Fibroblast of skin of left biceps (primary cell): ENCODE results near the gene NTM.

Experiments used
- DNase-seq, 2 experiments: peaks; one replicate each; pipeline ENCODE4 v3.0.0-alpha.2; 2013; ENCODE audit warnings: low read depth in 2 of 2

Gene NTM

GRCh38 chr11:131499199-131499598 lies 128.8 kb downstream of the NTM start:
- no peak for DNase-seq

- no peak for DNase-seq
Observed at GRCh38 chr11:131503017-131503416, 132.6 kb downstream of the NTM start.

- no peak for DNase-seq
Observed at GRCh38 chr11:131504199-131504949, 134.0 kb downstream of the NTM start.

- DNase-seq: no peak
Observed at GRCh38 chr11:131506348-131506747, 135.9 kb downstream of the NTM start.

- DNase-seq: no peak
Observed at GRCh38 chr11:131510662-131511061, 140.2 kb downstream of the NTM start.

GRCh38 chr11:131511794-131512193 lies 141.4 kb downstream of the NTM start:
- DNase-seq: no peak

GRCh38 chr11:131512228-131512627 lies 141.8 kb downstream of the NTM start:
- no peak for DNase-seq

- no peak for DNase-seq
Observed at GRCh38 chr11:131514062-131514461, 143.6 kb downstream of the NTM start.

GRCh38 chr11:131518305-131518838 lies 148.0 kb downstream of the NTM start:
- no peak for DNase-seq

- no peak for DNase-seq
Observed at GRCh38 chr11:131522851-131523250, 152.4 kb downstream of the NTM start.

- no peak for DNase-seq
Observed at GRCh38 chr11:131530407-131530806, 160.0 kb downstream of the NTM start.

- DNase-seq: peak; percentile 13 to 15
Observed at GRCh38 chr11:131533149-131533548, 162.7 kb downstream of the NTM start.

- DNase-seq: no peak
Observed at GRCh38 chr11:131533998-131534397, 163.6 kb downstream of the NTM start.

GRCh38 chr11:131534611-131535010 lies 164.2 kb downstream of the NTM start:
- no peak for DNase-seq

GRCh38 chr11:131536159-131536558 lies 165.7 kb downstream of the NTM start:
- no peak for DNase-seq

- no peak for DNase-seq
Observed at GRCh38 chr11:131537196-131537595, 166.8 kb downstream of the NTM start.

- no peak for DNase-seq
Observed at GRCh38 chr11:131537748-131538147, 167.3 kb downstream of the NTM start.

GRCh38 chr11:131538322-131538721 lies 167.9 kb downstream of the NTM start:
- no peak for DNase-seq

GRCh38 chr11:131540676-131541075 lies 170.3 kb downstream of the NTM start:
- DNase-seq: no peak

GRCh38 chr11:131543389-131544025 lies 173.1 kb downstream of the NTM start:
- DNase-seq: no peak

- no peak for DNase-seq
Observed at GRCh38 chr11:131544591-131544990, 174.2 kb downstream of the NTM start.

- DNase-seq: no peak
Observed at GRCh38 chr11:131546218-131546895, 175.9 kb downstream of the NTM start.

- no peak for DNase-seq
Observed at GRCh38 chr11:131549099-131549498, 178.7 kb downstream of the NTM start.
